GM12878 (cell line): ENCODE data around the gene TMEM184C. TPM values are rescaled to one million over a fixed set of nuclear protein-coding genes. Genes with fewer than 3 reads are reported as not detected.

ENCODE experiments used
- ATAC-seq: fragments of 200-7000 bp; cut with Tn5 transposase; 3 replicates; pipeline ENCODE4 v1.9.1; 2020; ENCODE audit warnings: mild to moderate bottlenecking, moderate library complexity
- BruUV-seq: library from RNA; stranded (reverse); fragments of 400-500 nt; replicated peaks from 2 replicates; lab custom pipeline; 2021; lab: Mats Ljungman, UMichigan
- CTCF ChIA-PET: fragments of 300-600 bp; sonication (Branson Sonifier 250); formaldehyde crosslinking; extraction: SDS; loops from one replicate; lab custom pipeline; 2021; ENCODE audit warnings: inconsistent platforms; lab: Yijun Ruan, JAX
- POLR2A ChIA-PET: fragments of 350-600 bp; formaldehyde crosslinking; extraction: SDS; loops from one replicate; lab custom pipeline; 2021; ENCODE audit warnings: inconsistent platforms; lab: Charles Lee
- RAD21 ChIA-PET: fragments of 300-600 bp; sonication (Branson Sonifier 250); formaldehyde crosslinking; loops from one replicate; lab custom pipeline; 2023; ENCODE audit warnings: antibody characterized with exemption; ENCODE audit not compliant: unreplicated experiment; lab: Charles Lee
- SMC1A ChIA-PET: fragments of 300-600 bp; sonication (Branson Sonifier 250); formaldehyde crosslinking; loops from one replicate; lab custom pipeline; 2023; ENCODE audit not compliant: unreplicated experiment, uncharacterized antibody; lab: Charles Lee
- DNase-seq: peaks from one replicate; pipeline ENCODE4 v3.0.0-alpha.2; 2011; ENCODE audit warnings: low read depth, low spot score
- FAIRE-seq: peaks from 3 replicates; lab custom pipeline; 2011; peaks lifted over from hg19 to GRCh38; lab: Jason Lieb, UNC
- H2AFZ ChIP-seq: 2 replicates; pipeline ENCODE4 v1.6.0; 2011; ENCODE audit warnings: low read depth, low read length, control low read depth; ENCODE audit not compliant: control insufficient read depth
- H3K27ac ChIP-seq: 2 replicates; pipeline ENCODE4 v1.5.1; 2011; ENCODE audit warnings: control low read depth; ENCODE audit not compliant: control insufficient read depth, insufficient read depth
- H3K27me3 ChIP-seq, 2 experiments: replicated peaks in 1 of 2; 2 replicates each; pipeline versions ENCODE4 v1.6.0 to v1.6.1; 2011; ENCODE audit warnings: low read length in 1 of 2; ENCODE audit not compliant: control insufficient read depth in 2 of 2, insufficient read depth in 2 of 2
- H3K36me3 ChIP-seq, 2 experiments: 2 replicates each; pipeline ENCODE4 v1.5.1; 2011; ENCODE audit warnings: low read length in 1 of 2; ENCODE audit not compliant: control insufficient read depth in 2 of 2, insufficient read depth in 2 of 2
- H3K4me1 ChIP-seq: 2 replicates; pipeline ENCODE4 v1.6.1; 2011; ENCODE audit warnings: mild to moderate bottlenecking, low read length, moderate library complexity, mixed read lengths; ENCODE audit not compliant: control insufficient read depth, insufficient read depth
- H3K4me2 ChIP-seq: 2 replicates; pipeline ENCODE4 v1.6.0; 2011; ENCODE audit warnings: control low read depth; ENCODE audit not compliant: control insufficient read depth, insufficient read depth
- H3K4me3 ChIP-seq: fragments of 200-600 bp; sonication (generic); 2 replicates; pipeline ENCODE4 v1.5.1; 2016
- H3K79me2 ChIP-seq: 2 replicates; pipeline ENCODE4 v1.6.0; 2011; ENCODE audit warnings: low read length; ENCODE audit not compliant: control insufficient read depth, insufficient read depth
- H3K9ac ChIP-seq: 2 replicates; pipeline ENCODE4 v1.8.0; 2011; ENCODE audit warnings: low read length, control low read depth, mixed read lengths; ENCODE audit not compliant: control insufficient read depth, insufficient read depth
- H3K9me3 ChIP-seq: replicated peaks from 3 replicates; pipeline ENCODE4 v1.5.1; 2011; ENCODE audit warnings: mild to moderate bottlenecking, low read length; ENCODE audit not compliant: control insufficient read depth, insufficient read depth
- H4K20me1 ChIP-seq: 2 replicates; pipeline ENCODE4 v1.6.0; 2011; ENCODE audit not compliant: control insufficient read depth, insufficient read depth
- IRF4 ChIP-seq: IDR thresholded peaks from 2 replicates; pipeline ENCODE4 v1.6.1; 2011; ENCODE audit warnings: low read depth, low read length
- JUNB ChIP-seq: IDR thresholded peaks from 2 replicates; pipeline ENCODE4 v1.6.1; 2016; ENCODE audit warnings: antibody characterized with exemption, mild to moderate bottlenecking
- MEF2A ChIP-seq: IDR thresholded peaks from 2 replicates; pipeline ENCODE4 v1.6.1; 2011; ENCODE audit warnings: low read depth, mild to moderate bottlenecking, low read length, moderate library complexity; ENCODE audit not compliant: insufficient read depth
- NR2C2 ChIP-seq: IDR thresholded peaks from 2 replicates; pipeline ENCODE4 v1.6.1; 2011; ENCODE audit warnings: borderline replicate concordance, low read depth; ENCODE audit not compliant: control insufficient read depth, insufficient read length
- POLR2AphosphoS2 ChIP-seq: IDR thresholded peaks from 2 replicates; pipeline ENCODE4 v1.6.1; 2011; ENCODE audit warnings: low read depth, mild to moderate bottlenecking, low read length, improper control_type of control experiment, moderate library complexity
- SIX5 ChIP-seq: IDR thresholded peaks from 2 replicates; pipeline ENCODE4 v1.6.1; 2011; ENCODE audit warnings: mild to moderate bottlenecking, low read depth, low read length, moderate library complexity; ENCODE audit not compliant: severe bottlenecking
- SREBF2 ChIP-seq: IDR thresholded peaks from 2 replicates; pipeline ENCODE4 v1.6.1; 2012; ENCODE audit warnings: mild to moderate bottlenecking, low read length
- SUPT20H ChIP-seq: IDR thresholded peaks from 2 replicates; pipeline ENCODE4 v1.6.1; 2011; ENCODE audit warnings: low read depth, mild to moderate bottlenecking, low read length, moderate library complexity, borderline replicate concordance; ENCODE audit not compliant: control insufficient read depth
- TCF7 ChIP-seq: IDR thresholded peaks from 2 replicates; pipeline ENCODE4 v1.6.1; 2014; ENCODE audit warnings: antibody characterized with exemption, borderline replicate concordance
- ZNF384 ChIP-seq: IDR thresholded peaks from 2 replicates; pipeline ENCODE4 v1.6.1; 2012; ENCODE audit warnings: low read depth, mild to moderate bottlenecking, low read length, improper control_type of control experiment, borderline replicate concordance
- WGBS: methylation state at CpG from one replicate; pipeline ENCODE4 v1.1.6; 2016; ENCODE audit warnings: low lambda C conversion rate; ENCODE audit not compliant: insufficient replicate concordance, insufficient coverage; ENCODE audit errors: missing lambda C conversion rate; 5-methylcytosine and 5-hydroxymethylcytosine counted together
- in situ Hi-C: fragments of 300-500 bp; cut with MboI; formaldehyde crosslinking; loops from 9 replicates; pipeline ENCODE4 v1.14.3; 2018; ENCODE audit warnings: mixed read lengths
- intact Hi-C: fragments of 100-400 bp; cut with micrococcal nuclease; formaldehyde crosslinking; loops from one replicate; pipeline ENCODE4 v1.14.2; 2022; ENCODE audit not compliant: unreplicated experiment
- polyA plus RNA-seq, 11 experiments: library from polyadenylated mRNA; depleted of rRNA in 4 of 11; unstranded in 6 of 11; stranded (reverse) in 5 of 11; fragments of >200 nt; fragmentation: Nextera tagmentation in 4 of 11; fragmentation: Illumina TruSeq in 1 of 11; extraction: Ambion mirVana in 4 of 11; extraction: Trizol in 1 of 11; gene quantifications; 1 replicate in 1 of 11; 2 replicates in 10 of 11; pipeline versions ENCODE4 v1.2.1 to v1.2.3, GENCODE V29; 2011 to 2016; ENCODE audit warnings: inconsistent platforms in 2 of 11, missing spikeins in 2 of 11, low read depth in 1 of 11
- total RNA-seq, 4 experiments: library from RNA; depleted of rRNA in 3 of 4; stranded (reverse); fragments of >200 nt in 3 of 4; fragmentation: Illumina TruSeq in 1 of 4; extraction: Trizol in 1 of 4; gene quantifications; 2 replicates each; pipeline versions ENCODE4 v1.2.1 to v1.2.3, GENCODE V29; 2013 to 2021
- TF ChIP-seq, protein P1 (sequence below): fragments of 450-650 bp; IDR thresholded peaks from 2 replicates; pipeline ENCODE4 v1.6.1; 2016; ENCODE audit warnings: mild to moderate bottlenecking
- TF ChIP-seq, protein P2 (sequence below), 3 experiments: IDR thresholded peaks in 2 of 3; conservative IDR thresholded peaks in 1 of 3; 2 replicates each; pipeline ENCODE4 v1.5.1; 2011; ENCODE audit warnings: low read depth in 3 of 3, low read length in 3 of 3, mild to moderate bottlenecking in 3 of 3, control low read depth in 2 of 3, moderate library complexity in 2 of 3, inconsistent platforms in 1 of 3, mixed read lengths in 1 of 3; ENCODE audit not compliant: control insufficient read depth in 2 of 3, insufficient read depth in 1 of 3; ENCODE audit errors: extremely low read depth in 1 of 3

Gene TMEM184C
- total and polyA plus RNA-seq, 10 of the 15 experiments (the other 5 are each of a cell fraction or from before 2014, with no cell fraction given) = 3.4 to 22.6 (median 18.2) TPM

DNA sequence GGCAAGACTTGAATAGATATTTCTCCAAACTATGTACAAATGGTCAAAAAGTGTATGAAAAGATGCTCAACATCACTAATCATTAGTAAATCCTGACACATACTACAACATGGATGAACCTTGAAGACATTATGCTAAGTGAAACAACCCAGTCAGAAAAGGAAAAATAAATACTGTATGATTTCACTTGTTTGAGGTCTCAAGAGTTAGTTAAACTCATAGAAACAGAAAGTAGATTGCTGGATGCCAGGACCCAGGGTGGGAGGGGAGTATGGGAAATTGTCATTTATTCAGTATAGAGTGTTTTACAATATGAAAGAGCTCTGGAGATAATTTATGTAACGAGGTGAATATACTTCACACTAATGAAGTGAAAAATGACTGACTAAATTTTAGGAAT is 34.4 kb downstream of the TMEM184C start:
- ATAC-seq (peak; percentile 69), DNase-seq (no peak), FAIRE-seq (no peak)
- Histone ChIP-seq H2AFZ (no peak overlapping the region), H3K9me3 (no peaks in the 10 kb centered on the region; the same call in 2 of the 3 replicates), H3K4me1 (peaks cover 4% of the 10 kb centered on the region; the same call in 1 of the 2 replicates), H3K27me3 (no peaks in the 10 kb centered on the region), H3K4me2 (no peak overlapping the region), H3K9ac (no peak overlapping the region), H3K27ac (no peak overlapping the region), H3K36me3 (peaks cover 0 to 9% of the 10 kb centered on the region in 2 experiments; a peak in 2 of 4 replicates), H3K4me3 (no peak overlapping the region), H3K79me2 (no peaks in the 10 kb centered on the region), H4K20me1 (no peaks in the 10 kb centered on the region)
- ChIA-PET SMC1A (interaction anchor here (1.3 to 1.8 kb wide), 2 partner anchors 9 to 215 kb away, joined by 3 to 4 read pairs; no protein-coding TSS in a partner anchor), RAD21 (no interaction called here), CTCF (interaction anchor here (0.6 to 1.2 kb wide), 2 partner anchors 192 to 215 kb away, joined by 3 read pairs; no protein-coding TSS in a partner anchor), POLR2A (no interaction called here)
- WGBS = 100% methylated on average over 1 of the region's 1 CpG
- TF ChIP-seq MEF2A (no peak), SIX5 (no peak), NR2C2 (no peak), JUNB (no peak; the same call in 1 of the 2 replicates), SREBF2 (no peak)
- intact Hi-C loops (no loop called here), in situ Hi-C loops (no loop called here)
- BruUV-seq = no TSS peak

DNA sequence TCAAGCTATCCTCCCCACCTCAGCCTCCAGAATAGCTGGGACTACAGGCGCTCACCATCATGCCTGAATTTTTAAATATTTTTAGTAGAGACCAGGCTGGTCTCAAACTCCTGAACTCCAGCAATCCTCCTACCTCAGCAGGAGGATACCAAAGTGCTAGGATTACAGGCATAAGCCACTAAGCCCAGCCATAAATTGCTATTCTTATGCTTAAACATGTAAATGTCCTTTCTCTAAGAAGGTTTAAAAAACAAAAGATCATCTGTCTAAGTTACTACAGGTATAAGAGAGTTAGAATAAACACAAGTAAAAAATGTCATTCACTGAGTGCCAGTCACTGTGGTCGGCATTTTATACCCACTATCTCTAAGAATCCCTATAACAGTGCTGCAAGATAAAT is 38.4 kb downstream of the TMEM184C start:
- POLR2A ChIA-PET = no interaction called here
- no peak overlapping the region for H3K4me2 ChIP-seq
- H3K4me3 ChIP-seq = no peak overlapping the region
- no peaks in the 10 kb centered on the region for H3K9me3 ChIP-seq
- H3K36me3 ChIP-seq = peaks cover 0 to 11% of the 10 kb centered on the region in 2 experiments; a peak in 2 of 4 replicates
- BruUV-seq = no TSS peak
- H2AFZ ChIP-seq = no peak overlapping the region
- no peak overlapping the region for H3K9ac ChIP-seq
- no peaks in the 10 kb centered on the region for H3K79me2 ChIP-seq
- CTCF ChIA-PET = interaction anchor here (1.0 kb wide), 1 partner anchor 57 kb away, joined by 3 read pairs; no protein-coding TSS in a partner anchor
- FAIRE-seq (no peak), ATAC-seq (no peak), DNase-seq (no peak)
- 98% methylated on average over 2 of the region's 2 CpGs for WGBS
- RAD21 ChIA-PET = no interaction called here
- no peaks in the 10 kb centered on the region for H4K20me1 ChIP-seq
- intact Hi-C loops (no loop called here), in situ Hi-C loops (no loop called here)
- no peaks in the 10 kb centered on the region for H3K27me3 ChIP-seq
- no peaks in the 10 kb centered on the region for H3K4me1 ChIP-seq
- SMC1A ChIA-PET = no interaction called here
- no peak overlapping the region for H3K27ac ChIP-seq
- TF ChIP-seq, protein P1, sequence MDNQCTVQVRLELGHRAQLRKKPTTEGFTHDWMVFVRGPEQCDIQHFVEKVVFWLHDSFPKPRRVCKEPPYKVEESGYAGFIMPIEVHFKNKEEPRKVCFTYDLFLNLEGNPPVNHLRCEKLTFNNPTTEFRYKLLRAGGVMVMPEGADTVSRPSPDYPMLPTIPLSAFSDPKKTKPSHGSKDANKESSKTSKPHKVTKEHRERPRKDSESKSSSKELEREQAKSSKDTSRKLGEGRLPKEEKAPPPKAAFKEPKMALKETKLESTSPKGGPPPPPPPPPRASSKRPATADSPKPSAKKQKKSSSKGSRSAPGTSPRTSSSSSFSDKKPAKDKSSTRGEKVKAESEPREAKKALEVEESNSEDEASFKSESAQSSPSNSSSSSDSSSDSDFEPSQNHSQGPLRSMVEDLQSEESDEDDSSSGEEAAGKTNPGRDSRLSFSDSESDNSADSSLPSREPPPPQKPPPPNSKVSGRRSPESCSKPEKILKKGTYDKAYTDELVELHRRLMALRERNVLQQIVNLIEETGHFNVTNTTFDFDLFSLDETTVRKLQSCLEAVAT = no peak
- TF ChIP-seq ZNF384 (no peak), TCF7 (no peak), SUPT20H (no peak), IRF4 (no peak), POLR2AphosphoS2 (no peak)
- TF ChIP-seq, protein P2, sequence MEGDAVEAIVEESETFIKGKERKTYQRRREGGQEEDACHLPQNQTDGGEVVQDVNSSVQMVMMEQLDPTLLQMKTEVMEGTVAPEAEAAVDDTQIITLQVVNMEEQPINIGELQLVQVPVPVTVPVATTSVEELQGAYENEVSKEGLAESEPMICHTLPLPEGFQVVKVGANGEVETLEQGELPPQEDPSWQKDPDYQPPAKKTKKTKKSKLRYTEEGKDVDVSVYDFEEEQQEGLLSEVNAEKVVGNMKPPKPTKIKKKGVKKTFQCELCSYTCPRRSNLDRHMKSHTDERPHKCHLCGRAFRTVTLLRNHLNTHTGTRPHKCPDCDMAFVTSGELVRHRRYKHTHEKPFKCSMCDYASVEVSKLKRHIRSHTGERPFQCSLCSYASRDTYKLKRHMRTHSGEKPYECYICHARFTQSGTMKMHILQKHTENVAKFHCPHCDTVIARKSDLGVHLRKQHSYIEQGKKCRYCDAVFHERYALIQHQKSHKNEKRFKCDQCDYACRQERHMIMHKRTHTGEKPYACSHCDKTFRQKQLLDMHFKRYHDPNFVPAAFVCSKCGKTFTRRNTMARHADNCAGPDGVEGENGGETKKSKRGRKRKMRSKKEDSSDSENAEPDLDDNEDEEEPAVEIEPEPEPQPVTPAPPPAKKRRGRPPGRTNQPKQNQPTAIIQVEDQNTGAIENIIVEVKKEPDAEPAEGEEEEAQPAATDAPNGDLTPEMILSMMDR (IDR thresholded peaks at IDR 0.05 in 2 of 3, conservative IDR thresholded peaks at IDR 0.05 in 1 of 3; ENCODE audit: control insufficient read depth in 2 of 3, extremely low read depth in 1 of 3, insufficient read depth in 1 of 3, low read depth in 3 of 3, low read length in 3 of 3) = no peak
